HAP-1 (cell line): ENCODE measurements around the gene PSMC1.
A peak's percentile ranks its signal among the peaks of the same experiment; 100 is the strongest.

ENCODE experiments used
- DNase-seq, 2 experiments: peaks; one replicate each; pipeline ENCODE4 v3.0.0-alpha.2; 2016 to 2020; ENCODE audit warnings: low spot score in 2 of 2
- H3K27me3 ChIP-seq: fragments of 250-450 bp; sonication (Bioruptor Pico); 2 replicates; pipeline ENCODE4 v1.5.1; 2020; ENCODE audit warnings: low read depth, mild to moderate bottlenecking, moderate library complexity
- H3K36me3 ChIP-seq: fragments of 250-450 bp; sonication (Bioruptor Pico); replicated peaks from 2 replicates; pipeline ENCODE4 v1.5.1; 2020; ENCODE audit warnings: mild to moderate bottlenecking
- H3K4me1 ChIP-seq: fragments of 250-450 bp; sonication (Bioruptor Pico); 2 replicates; pipeline ENCODE4 v1.5.1; 2020; ENCODE audit warnings: mild to moderate bottlenecking
- H3K4me3 ChIP-seq: fragments of 250-450 bp; sonication (Bioruptor Pico); 2 replicates; pipeline ENCODE4 v1.5.1; 2020; ENCODE audit warnings: mild to moderate bottlenecking, moderate library complexity
- H3K9me3 ChIP-seq: fragments of 250-450 bp; sonication (Bioruptor Pico); 2 replicates; pipeline ENCODE4 v1.5.1; 2020; ENCODE audit warnings: mild to moderate bottlenecking, moderate library complexity
- in situ Hi-C: fragments of 300-500 bp; cut with MboI; formaldehyde crosslinking; loops from 3 replicates; pipeline ENCODE4 v1.14.3; 2020; ENCODE audit warnings: low sequenced_read_pairs, inconsistent platforms, mixed read lengths

The PSMC1 gene

GRCh38 chr14:90301668-90302090 is 45.3 kb downstream of the PSMC1 start:
- in situ Hi-C loops, result no loop called here
- H3K36me3 ChIP-seq, result peaks cover 18% of the 10 kb centered on the region
- no peaks in the 10 kb centered on the region for H3K27me3 ChIP-seq
- no peaks in the 10 kb centered on the region for H3K9me3 ChIP-seq
- H3K4me1 ChIP-seq, result peaks cover 6% of the 10 kb centered on the region
- DNase-seq, result no peak
- no peak overlapping the region for H3K4me3 ChIP-seq

- H3K4me1 ChIP-seq, result peaks cover 6% of the 10 kb centered on the region
- H3K27me3 ChIP-seq, result no peaks in the 10 kb centered on the region
- peak in 1 of 2 experiments; percentile 28 for DNase-seq
- no peak overlapping the region for H3K4me3 ChIP-seq
- in situ Hi-C loops, result no loop called here
- H3K36me3 ChIP-seq, result peaks cover 18% of the 10 kb centered on the region
- H3K9me3 ChIP-seq, result no peaks in the 10 kb centered on the region
Observed at GRCh38 chr14:90302529-90303303, 46.4 kb downstream of the PSMC1 start.

DNA sequence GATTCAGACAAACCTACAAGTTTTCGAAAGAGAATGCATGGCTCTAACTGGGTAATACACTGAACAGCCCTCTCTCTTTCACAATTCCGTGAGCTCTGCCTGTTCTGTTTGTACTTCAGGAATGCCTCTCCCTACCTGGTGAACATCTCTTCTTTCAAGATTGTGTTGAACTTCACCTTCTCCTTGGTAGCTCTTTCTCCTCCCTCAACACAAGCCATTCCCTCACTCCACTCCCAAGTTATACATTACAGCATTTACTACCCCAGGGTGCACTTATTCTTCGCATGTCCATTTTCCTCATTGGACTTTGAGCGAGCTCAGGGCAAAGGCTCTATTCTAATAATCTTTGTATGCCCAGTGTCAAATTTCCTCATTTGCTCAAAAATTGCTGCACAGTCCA is 47.1 kb downstream of the PSMC1 start:
- Histone ChIP-seq H3K4me1 (peaks cover 6% of the 10 kb centered on the region), H3K4me3 (no peak overlapping the region), H3K36me3 (peaks cover 18% of the 10 kb centered on the region), H3K27me3 (no peaks in the 10 kb centered on the region), H3K9me3 (no peaks in the 10 kb centered on the region)
- DNase-seq, result no peak
- in situ Hi-C loops, result no loop called here

- Histone ChIP-seq H3K36me3 (peaks cover 18% of the 10 kb centered on the region), H3K9me3 (no peaks in the 10 kb centered on the region), H3K27me3 (no peaks in the 10 kb centered on the region), H3K4me1 (peaks cover 6% of the 10 kb centered on the region), H3K4me3 (no peak overlapping the region)
- in situ Hi-C loops, result no loop called here
- DNase-seq, result no peak
Observed at GRCh38 chr14:90304502-90304901, 48.1 kb downstream of the PSMC1 start.

- H3K4me1 ChIP-seq, result peaks cover 6% of the 10 kb centered on the region
Observed at GRCh38 chr14:90305176-90305601, 48.8 kb downstream of the PSMC1 start.

GRCh38 chr14:90308561-90308960 is 52.2 kb downstream of the PSMC1 start:
- Histone ChIP-seq H3K36me3 (peaks cover 19% of the 10 kb centered on the region), H3K4me1 (no peaks in the 10 kb centered on the region; the same call in 1 of the 2 replicates), H3K9me3 (no peaks in the 10 kb centered on the region), H3K27me3 (no peaks in the 10 kb centered on the region), H3K4me3 (no peak overlapping the region)
- in situ Hi-C loops, result no loop called here
- no peak for DNase-seq

More at GRCh38 chr14:90305176-90305601, 48.8 kb downstream of the PSMC1 start:
- no peak overlapping the region for H3K4me3 ChIP-seq
- peaks cover 18% of the 10 kb centered on the region for H3K36me3 ChIP-seq
- no peaks in the 10 kb centered on the region for H3K27me3 ChIP-seq
- no peak for DNase-seq
- in situ Hi-C loops, result no loop called here
- H3K9me3 ChIP-seq, result no peaks in the 10 kb centered on the region

- Histone ChIP-seq H3K36me3 (peaks cover 16% of the 10 kb centered on the region), H3K4me3 (no peak overlapping the region), H3K4me1 (no peaks in the 10 kb centered on the region), H3K9me3 (no peaks in the 10 kb centered on the region), H3K27me3 (no peaks in the 10 kb centered on the region)
- in situ Hi-C loops, result no loop called here
- DNase-seq, result no peak
Observed at GRCh38 chr14:90317286-90317685, 60.9 kb downstream of the PSMC1 start.

GRCh38 chr14:90318016-90318415 is 61.7 kb downstream of the PSMC1 start:
- in situ Hi-C loops, result no loop called here
- no peaks in the 10 kb centered on the region for H3K9me3 ChIP-seq
- H3K4me1 ChIP-seq, result no peaks in the 10 kb centered on the region
- no peaks in the 10 kb centered on the region for H3K27me3 ChIP-seq
- H3K36me3 ChIP-seq, result peaks cover 16% of the 10 kb centered on the region
- no peak overlapping the region for H3K4me3 ChIP-seq
- no peak for DNase-seq

GRCh38 chr14:90319173-90319572 is 62.8 kb downstream of the PSMC1 start:
- H3K9me3 ChIP-seq, result no peaks in the 10 kb centered on the region
- H3K36me3 ChIP-seq, result peaks cover 12% of the 10 kb centered on the region
- H3K4me1 ChIP-seq, result no peaks in the 10 kb centered on the region
- no peak for DNase-seq
- no peaks in the 10 kb centered on the region for H3K27me3 ChIP-seq
- in situ Hi-C loops, result no loop called here
- no peak overlapping the region for H3K4me3 ChIP-seq

GRCh38 chr14:90319634-90320541 is 63.5 kb downstream of the PSMC1 start:
- Histone ChIP-seq H3K9me3 (no peaks in the 10 kb centered on the region), H3K27me3 (no peaks in the 10 kb centered on the region), H3K4me1 (no peaks in the 10 kb centered on the region), H3K36me3 (peaks cover 9% of the 10 kb centered on the region), H3K4me3 (no peak overlapping the region)
- DNase-seq, result no peak
- in situ Hi-C loops, result no loop called here

- no peaks in the 10 kb centered on the region for H3K27me3 ChIP-seq
- DNase-seq, result no peak
- H3K4me3 ChIP-seq, result no peak overlapping the region
- in situ Hi-C loops, result no loop called here
- H3K4me1 ChIP-seq, result no peaks in the 10 kb centered on the region
- H3K36me3 ChIP-seq, result peaks cover 3% of the 10 kb centered on the region
- no peaks in the 10 kb centered on the region for H3K9me3 ChIP-seq
Observed at GRCh38 chr14:90321891-90322290, 65.5 kb downstream of the PSMC1 start.
